Measurements from ENCODE around the gene MAGEA3.
"Not testable (repeated sequence)": the region's sequence is repeated elsewhere in the genome, so short reads cannot be mapped to it uniquely, and the experiment has no call there.

The MAGEA3 gene

GRCh38 chrX:152735101-152735500 is 36.5 kb downstream of the MAGEA3 start:
- DNase-seq (ENCODE audit: low read depth) = no peak
- TF ChIP-seq CTCF (IDR thresholded peaks at IDR 0.05; ENCODE audit: low read length, missing control alignments) = no peak
- H3K4me3 ChIP-seq (replicated peaks; ENCODE audit: low read depth, low read length) = no peak overlapping the region

DNA sequence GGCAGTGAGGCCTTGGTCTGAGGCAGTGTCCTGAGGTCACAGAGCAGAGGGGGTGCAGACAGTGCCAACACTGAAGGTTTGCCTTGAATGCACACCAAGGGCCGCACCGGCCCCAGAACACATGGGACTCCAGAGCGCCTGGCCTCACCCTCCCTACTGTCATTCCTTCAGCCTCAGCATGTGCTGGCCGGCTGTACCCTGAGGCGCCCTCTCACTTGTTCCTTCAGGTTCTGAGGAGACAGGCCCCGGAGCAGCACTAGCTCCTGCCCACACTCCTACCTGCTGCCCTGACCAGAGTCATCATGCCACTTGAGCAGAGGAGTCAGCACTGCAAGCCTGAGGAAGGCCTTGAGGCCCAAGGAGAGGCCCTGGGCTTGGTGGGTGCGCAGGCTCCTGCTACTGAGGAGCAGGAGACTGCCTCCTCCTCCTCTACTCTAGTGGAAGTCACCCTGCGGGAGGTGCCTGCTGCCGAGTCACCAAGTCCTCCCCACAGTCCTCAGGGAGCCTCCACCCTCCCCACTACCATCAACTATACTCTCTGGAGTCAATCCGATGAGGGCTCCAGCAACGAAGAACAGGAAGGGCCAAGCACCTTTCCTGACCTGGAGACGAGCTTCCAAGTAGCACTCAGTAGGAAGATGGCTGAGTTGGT is 37.4 kb downstream of the MAGEA3 start:
- no peak for TF ChIP-seq CTCF (IDR thresholded peaks at IDR 0.05; ENCODE audit: low read length, missing control alignments)
- no peak overlapping the region for H3K4me3 ChIP-seq (replicated peaks; ENCODE audit: low read depth, low read length)
- DNase-seq (ENCODE audit: low read depth) = no peak

- DNase-seq (ENCODE audit: low read depth); H3K4me3 ChIP-seq (replicated peaks; ENCODE audit: low read depth, low read length): not testable (repeated sequence)
These were observed 37.9 kb downstream of the MAGEA3 start for GRCh38 chrX:152736528-152736927.

DNA sequence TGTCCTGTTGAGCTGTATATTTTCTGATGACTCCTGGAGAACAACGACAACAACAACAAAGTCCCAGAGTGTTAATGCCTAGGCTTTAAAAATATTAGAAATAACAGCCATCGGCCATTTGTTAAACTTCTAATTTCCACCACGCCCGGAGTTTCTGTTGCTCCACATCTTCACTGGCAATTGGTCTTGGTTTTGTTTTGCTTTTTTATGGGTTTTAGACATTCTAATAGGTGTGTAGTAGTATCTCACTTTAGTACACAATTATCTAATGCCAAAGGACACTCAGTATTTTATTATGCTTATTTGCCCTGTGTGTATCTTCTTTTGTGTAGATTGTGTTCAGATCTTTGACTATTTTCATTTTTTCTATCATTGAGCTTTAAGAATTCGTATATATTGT is 40.0 kb downstream of the MAGEA3 start:
- no peak for TF ChIP-seq CTCF (IDR thresholded peaks at IDR 0.05; ENCODE audit: low read length, missing control alignments)
- DNase-seq (ENCODE audit: low read depth) = no peak
- no peak overlapping the region for H3K4me3 ChIP-seq (replicated peaks; ENCODE audit: low read depth, low read length)
